Measurements from ENCODE around the gene RAD51C.

The RAD51C gene

GRCh38 chr17:58783380-58783779 lies 91.0 kb downstream of the RAD51C start:
- Mint-ChIP-seq H3K9me3 (no peaks in the 10 kb centered on the region), H3K4me1 (ENCODE audit: low read depth) (peaks cover 2% of the 10 kb centered on the region), H3K36me3 (ENCODE audit: low read depth) (no peaks in the 10 kb centered on the region), H3K4me3 (no peak overlapping the region), H3K27me3 (peaks cover 5% of the 10 kb centered on the region), H3K27ac (no peak overlapping the region)
- no peak for DNase-seq

GRCh38 chr17:58785097-58785496 lies 92.7 kb downstream of the RAD51C start:
- Mint-ChIP-seq H3K27ac (no peak overlapping the region), H3K27me3 (peaks cover 5% of the 10 kb centered on the region), H3K9me3 (no peaks in the 10 kb centered on the region), H3K36me3 (ENCODE audit: low read depth) (no peaks in the 10 kb centered on the region), H3K4me3 (no peak overlapping the region), H3K4me1 (ENCODE audit: low read depth) (peaks cover 13% of the 10 kb centered on the region)
- DNase-seq = no peak

Data from activated T-cell treated with anti-CD3 and anti-CD28 coated beads, Interleukin-2, amount 50 U/mL, for 24 hours (primary cell).